BJ (cell line): Measurements from ENCODE around the gene PRDM10. TPM values are rescaled to one million over a fixed set of nuclear protein-coding genes. Genes with fewer than 3 reads are reported as not detected.
"Not testable (repeated sequence)": the region's sequence is repeated elsewhere in the genome, so short reads cannot be mapped to it uniquely, and the experiment has no call there.

ENCODE experiments used
- CTCF ChIA-PET: fragments of 350-600 bp; formaldehyde crosslinking; extraction: SDS; loops from one replicate; lab custom pipeline; 2021; ENCODE audit warnings: antibody characterized with exemption, inconsistent platforms; lab: Yijun Ruan, JAX
- POLR2A ChIA-PET: fragments of 300-600 bp; sonication (Branson Sonifier 250); formaldehyde crosslinking; extraction: SDS; loops from one replicate; lab custom pipeline; 2021; ENCODE audit warnings: antibody characterized with exemption; lab: Charles Lee
- DNase-seq: peaks from one replicate; pipeline ENCODE4 v3.0.0-alpha.2; 2011; ENCODE audit warnings: low read depth
- H3K27me3 ChIP-seq: 2 replicates; pipeline ENCODE4 v1.6.0; 2011; ENCODE audit warnings: low read length; ENCODE audit not compliant: control insufficient read depth, insufficient read depth
- H3K36me3 ChIP-seq: 2 replicates; pipeline ENCODE4 v1.5.1; 2011; ENCODE audit warnings: low read length; ENCODE audit not compliant: control insufficient read depth, insufficient read depth
- H3K4me3 ChIP-seq: 2 replicates; pipeline ENCODE4 v1.5.1; 2011; ENCODE audit warnings: low read depth, mild to moderate bottlenecking, control low read depth, low read length
- CTCF ChIP-seq: IDR thresholded peaks from 2 replicates; pipeline ENCODE4 v1.5.1; 2011; ENCODE audit warnings: low read depth, mild to moderate bottlenecking, control low read depth, inconsistent platforms, low read length, moderate library complexity; ENCODE audit not compliant: insufficient read depth
- polyA plus RNA-seq: library from polyadenylated mRNA; depleted of rRNA; stranded (reverse); fragments of >200 nt; gene quantifications from 2 replicates; pipeline ENCODE4 v1.2.3, GENCODE V29; 2011

The PRDM10 gene
- polyA plus RNA-seq, 1 experiment: 5.5 TPM

GRCh38 chr11:130025371-130025770, 22.7 kb upstream of the PRDM10 start:
- no peak for DNase-seq
- no peaks in the 10 kb centered on the region for H3K36me3 ChIP-seq
- ChIA-PET CTCF (interaction anchor here (0.7 to 1.2 kb wide), 2 partner anchors 47 to 107 kb away, joined by 3 read pairs; no protein-coding TSS in a partner anchor), POLR2A (no interaction called here)
- no peaks in the 10 kb centered on the region for H3K27me3 ChIP-seq
- H3K4me3 ChIP-seq: no peak overlapping the region
- no peak for TF ChIP-seq CTCF

GRCh38 chr11:130024361-130024760, 21.7 kb upstream of the PRDM10 start:
- ChIA-PET CTCF (interaction anchor here (1.2 kb wide), 1 partner anchor 17 kb away, joined by 3 read pairs; no protein-coding TSS in a partner anchor), POLR2A (no interaction called here)
- H3K4me3 ChIP-seq: no peak overlapping the region
- DNase-seq: peak; percentile 43
- TF ChIP-seq CTCF: no peak
- no peaks in the 10 kb centered on the region for H3K36me3 ChIP-seq
- no peaks in the 10 kb centered on the region for H3K27me3 ChIP-seq

GRCh38 chr11:130023204-130023603, 20.6 kb upstream of the PRDM10 start:
- ChIA-PET CTCF (no interaction called here), POLR2A (no interaction called here)
- Histone ChIP-seq H3K4me3 (no peak overlapping the region), H3K27me3 (no peaks in the 10 kb centered on the region), H3K36me3 (no peaks in the 10 kb centered on the region)
- DNase-seq: peak; percentile 43
- TF ChIP-seq CTCF: no peak

- ChIA-PET CTCF (no interaction called here), POLR2A (no interaction called here)
- no peaks in the 10 kb centered on the region for H3K27me3 ChIP-seq
- no peak for TF ChIP-seq CTCF
- no peak for DNase-seq
- H3K4me3 ChIP-seq: no peak overlapping the region
- H3K36me3 ChIP-seq: no peaks in the 10 kb centered on the region
Measured at GRCh38 chr11:130022799-130023198, 20.2 kb upstream of the PRDM10 start.

- POLR2A ChIA-PET: not testable (repeated sequence)
- CTCF ChIA-PET: interaction anchor here (0.9 kb wide), 1 partner anchor 111 kb away, joined by 6 read pairs; no protein-coding TSS in a partner anchor
Measured at GRCh38 chr11:130021606-130022005, 19.0 kb upstream of the PRDM10 start.

GRCh38 chr11:130020323-130020722, 17.7 kb upstream of the PRDM10 start:
- no peak for DNase-seq

More at GRCh38 chr11:130021606-130022005, 19.0 kb upstream of the PRDM10 start:
- not testable (repeated sequence) for DNase-seq, H3K4me3 ChIP-seq, H3K36me3 ChIP-seq, H3K27me3 ChIP-seq

GRCh38 chr11:130015846-130016245, 13.2 kb upstream of the PRDM10 start:
- DNase-seq, POLR2A ChIA-PET, H3K36me3 ChIP-seq, H3K27me3 ChIP-seq, H3K4me3 ChIP-seq, CTCF ChIA-PET: not testable (repeated sequence)

More at GRCh38 chr11:130020323-130020722, 17.7 kb upstream of the PRDM10 start:
- CTCF ChIA-PET: interaction anchor here (0.8 kb wide), 1 partner anchor 15 kb away, joined by 3 read pairs; no protein-coding TSS in a partner anchor
- TF ChIP-seq CTCF: no peak
- H3K36me3 ChIP-seq: no peaks in the 10 kb centered on the region
- H3K27me3 ChIP-seq: no peaks in the 10 kb centered on the region
- no peak overlapping the region for H3K4me3 ChIP-seq
- POLR2A ChIA-PET: no interaction called here
